Psoas muscle (tissue), 8 donors: Measurements from ENCODE around the gene PPP1R37. TPM values are rescaled to one million over a fixed set of nuclear protein-coding genes. Genes with fewer than 3 reads are reported as not detected.

ENCODE experiments used
- ATAC-seq, 4 donors: fragments of 200-7000 bp; cut with Tn5 transposase; one replicate each; pipeline ENCODE4 v1.9.1; 2020; ENCODE audit warnings: moderate library complexity in 3 of 4, mild to moderate bottlenecking in 2 of 4
- DNase-seq, 2 donors: peaks; one replicate each; pipeline ENCODE4 v3.0.0-alpha.2; 2020
- H3K27ac ChIP-seq: fragments of 200-600 bp; one replicate; pipeline ENCODE4 v1.8.0; 2022
- H3K27me3 ChIP-seq, 3 donors: fragments of 200-600 bp in 1 of 3; one replicate each; pipeline versions ENCODE4 v1.6.1 to v1.8.0; 2013 to 2022; ENCODE audit warnings: low read length in 2 of 3, mild to moderate bottlenecking in 2 of 3, moderate library complexity in 1 of 3; ENCODE audit not compliant: insufficient read depth in 3 of 3
- H3K36me3 ChIP-seq, 2 donors: fragments of 200-600 bp in 1 of 2; one replicate each; pipeline versions ENCODE4 v1.6.1 to v1.8.0; 2013 to 2022; ENCODE audit warnings: low read depth in 1 of 2, mild to moderate bottlenecking in 1 of 2, moderate library complexity in 1 of 2; ENCODE audit not compliant: insufficient read depth in 1 of 2
- H3K4me1 ChIP-seq: fragments of 200-600 bp; one replicate; pipeline ENCODE4 v1.8.0; 2022
- H3K4me3 ChIP-seq: fragments of 200-600 bp; one replicate; pipeline ENCODE4 v1.8.0; 2022; ENCODE audit warnings: mild to moderate bottlenecking
- H3K9me3 ChIP-seq: fragments of 200-600 bp; one replicate; pipeline ENCODE4 v1.8.0; 2022
- WGBS, 3 donors: extraction: QIAGEN DNeasy Blood & Tissue Kit; methylation state at CpG; one replicate each; pipeline versions ENCODE4 v1.1.6 to v1.1.7; 2013; 5-methylcytosine and 5-hydroxymethylcytosine counted together
- intact Hi-C, 2 donors: fragments of 100-400 bp; cut with DNase I; formaldehyde crosslinking; loops; one replicate each; pipeline versions ENCODE4 v1.11.0 to v1.14.2; 2022
- polyA plus RNA-seq, 3 donors: library from polyadenylated mRNA; stranded (reverse); fragments of 200-250 nt; gene quantifications; one replicate each; pipeline ENCODE4 v1.2.3, GENCODE V29; 2013
- total RNA-seq, 4 donors: library from RNA; stranded (reverse); fragmentation: NEBNext Ultra II Directional in 2 of 4; extraction: Animal tissue kit (Norgen Biotek cat#: 25700) in 2 of 4; gene quantifications; one replicate each; pipeline versions ENCODE4 v1.2.1 to v1.2.4, GENCODE V29; 2021 to 2023
- TF ChIP-seq, protein P1 (sequence below): fragments of 200-600 bp; IDR thresholded peaks from one replicate; pipeline ENCODE4 v1.8.0; 2022; ENCODE audit warnings: antibody characterized with exemption
- donor health status: healthy with polysubstance abuse.
- donor health status: DM: no; HTN: no; CAD: no; lungs with moderate emphysema.
- donor health status: Bipolar disorder and iron deficiency.
- donor health status: healthy.
- donor health status: DM: yes; HTN: yes; CAD: no.
- donor health status: DM: no; HTN: no; CAD: no.
- donor health status: DM: no; HTN: no; CAD: no.
- donor health status: DM: yes; HTN: yes; CAD: no.

PPP1R37 gene
- total and polyA plus RNA-seq, 7 donors = 25.5 to 39.5 (median 29.3) TPM

DNA sequence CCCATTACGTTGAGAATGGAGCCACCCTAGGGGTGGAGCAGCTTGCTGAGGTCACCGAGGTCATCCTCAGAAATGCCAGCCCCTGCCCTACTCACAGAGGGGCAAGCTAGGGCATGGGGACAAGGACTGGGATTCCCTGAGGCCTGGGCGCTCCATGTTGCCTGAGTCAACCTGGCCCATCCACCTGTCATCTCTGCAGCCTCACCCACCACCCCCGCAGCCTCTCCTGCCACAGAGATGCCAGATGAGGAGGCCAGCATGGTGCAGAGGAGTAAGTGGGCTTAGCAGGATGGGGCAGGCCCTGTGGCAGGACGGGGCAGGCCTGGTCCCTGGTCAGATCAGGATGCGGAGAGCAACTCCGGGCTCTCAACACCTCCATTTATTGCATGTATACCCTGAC lies 58.3 kb downstream of the PPP1R37 start:
- peaks cover 20% of the 10 kb centered on the region for H3K4me1 ChIP-seq
- H3K36me3 ChIP-seq = peaks cover 0 to 4% of the 10 kb centered on the region in 2 donors
- no peak overlapping the region for H3K27ac ChIP-seq
- peak overlapping the region; percentile 56 for H3K4me3 ChIP-seq
- H3K27me3 ChIP-seq = peaks cover 0 to 32% (median 9%) of the 10 kb centered on the region in 3 donors
- ATAC-seq (no peak), DNase-seq (no peak)
- intact Hi-C loops = no loop called here
- WGBS, 3 donors = 77 to 83% (median 78%) methylated on average over 7 of the region's 7 CpGs
- H3K9me3 ChIP-seq = no peaks in the 10 kb centered on the region
- TF ChIP-seq, protein P1, sequence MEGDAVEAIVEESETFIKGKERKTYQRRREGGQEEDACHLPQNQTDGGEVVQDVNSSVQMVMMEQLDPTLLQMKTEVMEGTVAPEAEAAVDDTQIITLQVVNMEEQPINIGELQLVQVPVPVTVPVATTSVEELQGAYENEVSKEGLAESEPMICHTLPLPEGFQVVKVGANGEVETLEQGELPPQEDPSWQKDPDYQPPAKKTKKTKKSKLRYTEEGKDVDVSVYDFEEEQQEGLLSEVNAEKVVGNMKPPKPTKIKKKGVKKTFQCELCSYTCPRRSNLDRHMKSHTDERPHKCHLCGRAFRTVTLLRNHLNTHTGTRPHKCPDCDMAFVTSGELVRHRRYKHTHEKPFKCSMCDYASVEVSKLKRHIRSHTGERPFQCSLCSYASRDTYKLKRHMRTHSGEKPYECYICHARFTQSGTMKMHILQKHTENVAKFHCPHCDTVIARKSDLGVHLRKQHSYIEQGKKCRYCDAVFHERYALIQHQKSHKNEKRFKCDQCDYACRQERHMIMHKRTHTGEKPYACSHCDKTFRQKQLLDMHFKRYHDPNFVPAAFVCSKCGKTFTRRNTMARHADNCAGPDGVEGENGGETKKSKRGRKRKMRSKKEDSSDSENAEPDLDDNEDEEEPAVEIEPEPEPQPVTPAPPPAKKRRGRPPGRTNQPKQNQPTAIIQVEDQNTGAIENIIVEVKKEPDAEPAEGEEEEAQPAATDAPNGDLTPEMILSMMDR = no peak

- H3K27ac ChIP-seq = no peak overlapping the region
- H3K4me3 ChIP-seq = peak overlapping the region; percentile 56
- peaks cover 20% of the 10 kb centered on the region for H3K4me1 ChIP-seq
- WGBS, 3 donors = 9 to 13% (median 9%) methylated on average over 46 to 64 of the region's 64 CpGs
- DNase-seq (no peak), ATAC-seq (peak in 2 of 4 donors; percentile 1 to 10)
- no peaks in the 10 kb centered on the region for H3K36me3 ChIP-seq
- intact Hi-C loops = no loop called here
- TF ChIP-seq, protein P1 = no peak
- H3K27me3 ChIP-seq = peaks cover 0 to 32% (median 9%) of the 10 kb centered on the region in 3 donors
- no peaks in the 10 kb centered on the region for H3K9me3 ChIP-seq
Observed at GRCh38 chr19:45151821-45152503, 59.0 kb downstream of the PPP1R37 start.

DNA sequence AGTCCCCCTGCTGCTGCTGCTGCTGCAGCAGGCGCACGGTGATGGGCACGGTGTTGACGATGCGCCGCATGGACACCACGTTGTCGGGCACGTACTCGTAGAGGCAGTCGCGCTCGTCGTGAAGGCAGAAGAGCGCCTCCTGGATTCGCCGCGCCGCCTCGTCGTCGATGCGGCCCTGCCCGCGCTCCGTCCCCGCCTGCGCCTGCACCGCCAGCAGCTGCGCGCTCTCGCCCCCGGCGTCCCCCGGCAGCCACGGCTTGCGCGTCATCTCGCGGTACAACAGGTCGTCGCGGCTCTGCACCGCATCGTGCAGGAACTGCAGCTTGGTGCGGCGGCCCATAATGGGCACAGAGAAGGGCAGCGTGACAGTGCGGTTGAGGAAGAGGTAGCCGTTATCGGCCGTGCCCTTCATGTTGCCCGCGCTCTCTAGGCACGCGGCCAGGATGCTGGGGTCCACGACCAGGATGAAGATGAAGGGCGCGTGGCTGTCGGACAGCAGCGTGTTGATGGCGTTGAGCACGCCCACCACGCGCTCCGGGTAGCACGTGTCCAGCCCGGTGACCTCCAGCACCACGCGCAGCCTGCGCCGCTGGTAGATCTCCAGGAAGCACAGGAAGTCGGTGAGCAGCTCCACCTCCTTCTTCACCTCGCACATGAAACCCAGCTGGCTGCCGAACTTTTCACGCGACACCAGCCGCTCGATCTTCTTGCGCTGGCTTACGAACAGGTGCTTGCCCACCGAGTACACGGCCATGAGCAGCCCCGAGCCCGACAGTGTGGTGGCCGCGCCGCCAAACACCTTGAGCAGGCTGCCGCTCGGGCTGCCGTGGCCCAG lies 59.7 kb downstream of the PPP1R37 start:
- Histone ChIP-seq H3K27me3 (peaks cover 0 to 32% (median 10%) of the 10 kb centered on the region in 3 donors), H3K4me3 (peak overlapping the region; percentile 56), H3K9me3 (no peaks in the 10 kb centered on the region), H3K4me1 (peaks cover 20% of the 10 kb centered on the region), H3K36me3 (no peaks in the 10 kb centered on the region), H3K27ac (no peak overlapping the region)
- ATAC-seq = peak; percentile 49 to 73 (median 70)
- WGBS, 3 donors = 1 to 2% (median 1%) methylated on average over 75 to 91 of the region's 91 CpGs
- TF ChIP-seq, protein P1 = no peak
- peak; percentile 45 to 67 for DNase-seq
- intact Hi-C loops = no loop called here

GRCh38 chr19:45153339-45154063 lies 60.5 kb downstream of the PPP1R37 start:
- Histone ChIP-seq H3K4me3 (peak overlapping the region; percentile 56), H3K27ac (no peak overlapping the region), H3K27me3 (peaks cover 0 to 32% (median 10%) of the 10 kb centered on the region in 3 donors), H3K36me3 (no peaks in the 10 kb centered on the region), H3K9me3 (no peaks in the 10 kb centered on the region), H3K4me1 (peaks cover 20% of the 10 kb centered on the region)
- peak; percentile 39 to 65 (median 60) for ATAC-seq
- TF ChIP-seq, protein P1 = no peak
- 1 to 2% (median 2%) methylated on average over 67 to 69 of the region's 69 CpGs for WGBS, 3 donors
- DNase-seq = peak; percentile 53 to 70
- intact Hi-C loops = no loop called here
